Pulmonary artery endothelial cell (primary cell): ENCODE measurements around the gene PRTG. TPM values are rescaled to one million over a fixed set of nuclear protein-coding genes. Genes with fewer than 3 reads are reported as not detected.
A peak's percentile ranks its signal among the peaks of the same experiment; 100 is the strongest.
"Not testable (repeated sequence)": the region's sequence is repeated elsewhere in the genome, so short reads cannot be mapped to it uniquely, and the experiment has no call there.

Source experiments
- DNase-seq: peaks from one replicate; pipeline ENCODE4 v3.0.0-alpha.2; 2011; ENCODE audit warnings: low read depth, low spot score
- total RNA-seq: library from RNA; depleted of rRNA; stranded (reverse); fragments of >200 nt; gene quantifications from 2 replicates; pipeline ENCODE4 v1.2.3, GENCODE V29; 2014

Gene PRTG
- total RNA-seq, 1 donor from 2014 or later: 0.92 TPM

DNA sequence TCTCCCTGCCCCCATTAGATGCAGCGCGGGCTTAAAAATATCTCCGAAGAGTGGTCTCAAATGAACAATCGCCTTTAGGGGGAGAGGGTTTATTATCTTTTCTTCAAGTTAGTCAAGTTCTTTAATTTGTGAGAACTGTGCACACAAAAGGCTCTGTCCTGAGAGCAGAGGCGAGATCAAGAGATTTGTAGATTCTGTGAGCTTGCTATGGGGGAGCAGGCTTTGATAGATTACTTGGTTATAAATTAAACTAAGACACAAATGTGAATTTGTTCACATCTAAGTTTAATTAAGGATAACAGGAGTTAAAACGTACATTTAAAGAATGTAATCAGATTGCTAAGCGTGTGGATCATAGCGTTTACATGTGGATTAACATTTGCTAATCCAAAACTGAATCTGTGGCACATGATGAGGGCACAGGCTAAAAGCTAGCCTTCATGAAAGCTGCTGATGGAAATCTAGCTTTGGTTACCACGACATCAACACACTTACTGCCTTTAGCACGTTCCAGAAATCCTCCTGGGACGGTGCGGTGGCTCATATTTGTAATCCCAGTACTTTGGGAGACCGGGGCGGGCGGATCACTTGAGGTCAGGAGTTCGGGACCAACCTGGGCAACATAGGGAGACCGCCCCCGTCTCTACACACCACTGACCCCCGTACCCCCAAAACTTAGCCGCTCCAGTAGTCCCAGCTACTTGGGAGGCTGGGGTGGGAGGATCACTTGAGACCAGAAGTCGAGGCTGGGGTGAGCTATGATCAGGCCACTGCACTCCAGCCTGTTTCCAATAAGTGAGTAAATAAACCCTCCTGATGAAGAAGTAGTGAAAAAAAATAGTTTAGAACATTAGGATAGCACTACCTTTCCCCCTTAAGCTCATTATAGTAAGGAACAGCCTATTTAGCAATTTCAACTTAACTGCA, 1.0 kb upstream of the PRTG start:
- no peak for DNase-seq

- no peak for DNase-seq
Measured at GRCh38 chr15:55742498-55742926, 440 bp downstream of the PRTG start.

DNA sequence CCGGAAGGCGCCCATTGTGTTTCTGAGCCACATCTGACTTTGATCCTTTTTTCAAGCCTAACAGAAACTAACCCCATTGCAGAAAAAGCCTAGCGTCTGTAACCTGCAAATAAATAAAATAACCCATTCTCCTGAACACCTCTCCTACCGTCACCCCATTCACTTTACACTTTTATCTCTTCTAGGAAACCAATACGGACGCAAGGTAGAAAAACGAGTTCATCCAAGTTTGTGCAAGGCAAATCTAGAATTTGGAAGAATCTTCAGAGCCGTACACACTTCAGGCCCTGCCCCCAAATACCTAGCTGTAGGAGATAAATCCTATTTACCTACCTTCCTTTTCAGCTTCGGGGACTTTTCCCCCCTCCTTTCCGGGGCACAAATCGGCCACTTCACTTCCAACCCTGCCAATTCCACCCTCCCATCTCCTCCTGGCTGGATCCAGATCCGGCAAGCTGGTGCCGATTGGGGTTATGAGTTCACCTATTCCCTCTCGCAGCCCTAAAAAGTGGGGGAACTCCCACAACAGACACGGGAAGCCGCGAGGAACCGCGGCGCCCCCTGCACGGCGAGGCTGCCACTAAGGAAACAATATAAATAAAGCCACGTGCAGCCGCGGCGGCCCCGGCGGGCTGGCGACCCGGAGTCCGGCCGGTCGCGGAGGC, 987 bp downstream of the PRTG start:
- no peak for DNase-seq

DNA sequence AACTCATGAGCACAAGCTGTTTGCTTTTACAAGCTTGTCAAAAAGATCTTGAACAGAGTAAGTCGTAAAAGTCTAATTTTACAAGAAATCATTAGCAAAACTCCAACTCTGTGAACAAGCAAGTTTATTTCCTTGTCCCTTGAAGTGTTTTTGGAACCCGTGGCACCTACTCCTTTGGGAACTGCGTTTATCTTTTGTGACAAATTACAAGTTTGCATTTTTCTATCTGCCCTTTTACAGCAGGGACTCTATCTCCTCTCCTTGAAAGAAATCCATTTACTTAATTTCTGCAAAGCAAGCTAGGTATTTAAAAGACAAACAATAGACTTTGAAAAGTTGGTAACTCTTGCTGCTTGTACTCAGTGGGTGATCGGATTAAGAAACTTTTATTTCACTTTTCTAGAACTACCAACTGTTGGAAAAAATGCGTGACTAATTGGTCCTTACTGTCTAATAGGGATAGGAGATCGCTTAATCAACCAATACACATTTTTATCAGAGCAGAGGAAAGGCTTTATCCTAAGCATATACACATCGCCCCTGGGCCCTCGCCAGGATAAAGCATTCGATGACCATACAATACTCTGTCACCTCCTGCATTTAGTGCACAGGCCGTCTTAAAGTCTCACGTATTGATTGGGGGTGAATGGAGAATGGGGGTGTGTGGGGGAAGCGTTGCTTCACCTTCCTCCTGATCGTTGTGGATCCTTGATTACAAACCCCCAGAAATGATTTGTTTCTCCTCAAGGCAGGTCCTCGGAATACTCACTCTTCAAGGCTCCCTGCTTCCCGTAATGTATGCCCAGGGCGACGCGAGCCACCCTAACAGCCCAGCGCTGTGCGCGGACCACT, 1.7 kb downstream of the PRTG start:
- DNase-seq: no peak

GRCh38 chr15:55740359-55740878, 2.5 kb downstream of the PRTG start:
- DNase-seq: no peak

GRCh38 chr15:55739641-55740040, 3.3 kb downstream of the PRTG start:
- no peak for DNase-seq

- DNase-seq: no peak
Measured at GRCh38 chr15:55738715-55739114, 4.2 kb downstream of the PRTG start.

- peak; percentile 20 for DNase-seq
Measured at GRCh38 chr15:55737373-55737772, 5.6 kb downstream of the PRTG start.

DNA sequence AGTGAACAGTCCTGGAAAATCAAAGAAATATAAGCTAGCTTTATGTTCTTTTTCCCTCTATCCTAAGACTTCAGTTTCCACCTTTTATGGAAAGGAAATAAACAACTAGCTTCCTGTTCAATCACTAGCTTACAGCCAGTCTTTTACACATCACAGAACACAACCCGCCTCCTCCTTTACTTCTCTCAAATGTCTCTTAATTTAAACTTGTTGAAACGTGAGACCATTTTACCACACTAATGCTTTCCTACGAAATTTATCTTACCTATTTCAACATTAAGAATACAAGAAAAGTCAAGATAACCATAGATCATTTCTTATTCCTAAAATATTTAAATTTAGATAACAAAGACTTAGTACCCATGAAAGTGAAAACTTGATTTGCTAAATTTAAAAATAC, 6.2 kb downstream of the PRTG start:
- no peak for DNase-seq

DNA sequence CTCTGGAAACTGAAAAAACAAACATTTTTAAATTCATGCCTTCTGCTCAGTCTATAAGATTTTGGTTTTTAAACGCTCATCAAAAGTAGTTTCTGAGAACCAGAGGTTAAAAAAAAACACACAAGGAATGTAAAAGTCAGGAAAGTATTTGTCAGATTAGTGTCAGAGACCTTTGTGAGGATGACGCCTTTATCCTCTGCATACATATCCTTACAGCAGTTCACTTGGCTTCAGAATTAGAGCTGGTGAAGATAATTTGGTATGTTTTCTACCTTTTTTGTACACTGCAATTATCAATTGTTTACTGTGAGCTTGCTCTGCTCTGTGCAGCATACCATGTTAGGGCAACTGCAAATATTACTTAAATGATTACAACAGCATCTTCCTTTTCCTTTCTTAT, 8.3 kb downstream of the PRTG start:
- no peak for DNase-seq

DNA sequence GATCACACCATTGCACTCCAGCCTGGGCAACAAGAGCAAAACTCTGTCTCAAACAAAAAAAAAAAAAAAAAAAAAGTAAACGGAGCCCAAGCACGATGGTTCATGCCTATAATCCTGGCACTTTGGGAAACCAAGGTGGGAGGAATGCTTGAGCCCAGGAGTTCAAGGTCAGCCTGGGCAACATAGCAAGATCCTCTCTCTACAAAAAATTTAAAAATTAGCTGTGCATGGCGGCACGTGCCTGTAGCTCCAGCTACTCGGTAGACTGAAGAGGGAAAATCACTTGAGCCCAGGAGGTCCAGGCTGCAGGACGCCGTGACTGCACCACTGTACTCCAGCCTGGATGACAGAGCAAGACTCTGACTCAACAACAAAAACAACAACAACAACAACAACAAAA, 9.5 kb downstream of the PRTG start:
- DNase-seq: not testable (repeated sequence)

- DNase-seq: no peak
Measured at GRCh38 chr15:55721554-55722185, 21.3 kb downstream of the PRTG start.

DNA sequence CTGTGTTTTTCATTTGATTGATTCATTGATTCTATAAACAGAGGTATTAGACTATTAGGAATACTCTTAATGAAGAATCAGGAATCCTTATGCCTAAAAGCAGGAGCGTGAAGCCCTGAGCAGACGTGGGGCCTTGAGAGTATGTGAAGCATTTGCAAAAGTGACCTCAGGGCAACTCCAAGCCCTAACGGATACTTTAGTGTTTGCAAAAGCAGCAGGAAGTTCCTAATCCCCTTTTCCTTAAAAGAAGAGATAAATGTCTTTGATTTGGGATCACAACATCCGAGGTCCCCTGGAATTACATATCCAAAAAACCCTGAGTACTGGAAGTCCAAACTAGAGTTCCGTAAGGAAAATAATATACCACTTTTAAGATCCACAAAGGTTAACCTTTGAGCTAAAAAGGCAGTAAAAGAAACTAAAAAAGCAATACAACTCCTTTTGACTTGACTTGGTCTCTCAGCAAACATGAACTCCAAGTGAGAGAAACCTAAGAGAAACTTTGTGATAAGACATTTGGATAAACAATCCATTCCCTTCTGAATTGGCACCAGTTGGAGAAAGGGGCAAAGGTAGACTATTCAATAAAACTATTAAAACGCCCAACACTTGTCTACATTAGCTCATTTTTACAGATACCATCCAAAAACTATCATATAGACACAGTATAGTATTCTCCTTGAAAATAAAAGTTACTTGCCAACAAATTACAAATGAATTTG, 27.4 kb downstream of the PRTG start:
- DNase-seq: no peak

GRCh38 chr15:55714064-55714463, 28.9 kb downstream of the PRTG start:
- no peak for DNase-seq

GRCh38 chr15:55712363-55712762, 30.6 kb downstream of the PRTG start:
- no peak for DNase-seq

- no peak for DNase-seq
Measured at GRCh38 chr15:55710286-55710685, 32.7 kb downstream of the PRTG start.

- no peak for DNase-seq
Measured at GRCh38 chr15:55709458-55709857, 33.5 kb downstream of the PRTG start.

DNA sequence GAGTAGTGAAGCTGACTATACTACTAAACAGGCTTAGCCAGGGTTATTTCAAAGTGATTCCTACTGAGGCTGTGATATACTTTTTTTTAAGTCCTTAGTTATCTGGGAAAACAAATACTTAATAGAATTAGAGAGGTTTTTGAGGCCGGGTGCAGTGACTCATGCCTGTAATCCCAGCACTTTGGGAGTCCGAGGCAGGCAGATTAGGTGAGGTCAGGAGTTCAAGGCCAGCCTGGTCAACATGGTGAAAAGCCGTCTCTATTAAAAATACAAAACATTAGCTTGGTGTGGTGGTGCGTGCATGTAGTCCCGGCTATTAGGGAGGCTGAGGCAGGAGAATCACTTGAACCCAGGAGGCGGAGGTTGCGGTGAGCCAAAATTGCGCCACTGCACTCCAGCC, 34.2 kb downstream of the PRTG start:
- no peak for DNase-seq

DNA sequence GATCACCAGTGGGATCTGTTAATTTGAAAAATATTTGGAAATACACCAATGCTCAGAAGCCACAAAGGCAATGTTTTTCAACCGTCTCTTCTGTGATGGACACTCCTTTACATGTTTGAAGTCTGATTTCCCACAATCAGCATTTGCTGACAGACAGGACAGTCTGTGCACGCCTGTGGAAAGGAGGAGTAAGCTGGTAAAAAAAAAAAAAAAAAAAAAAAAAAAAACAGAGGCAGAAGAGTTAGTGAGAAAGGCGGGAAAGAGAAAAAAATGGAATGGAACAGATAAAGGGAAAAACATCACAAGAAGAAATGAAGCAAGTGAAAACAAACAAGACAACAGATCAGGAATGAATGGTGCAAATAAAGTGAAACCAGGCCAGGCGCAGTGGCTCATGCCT, 35.0 kb downstream of the PRTG start:
- DNase-seq: no peak

GRCh38 chr15:55707518-55707917, 35.4 kb downstream of the PRTG start:
- DNase-seq: no peak
